GM18526 (cell line): ENCODE results near the gene LMF1.

Source experiments
- POLR2A ChIP-seq: IDR thresholded peaks from 3 replicates; pipeline ENCODE4 v1.6.1; 2011; ENCODE audit not compliant: insufficient read length; ENCODE audit errors: extremely low read depth

The LMF1 gene

DNA sequence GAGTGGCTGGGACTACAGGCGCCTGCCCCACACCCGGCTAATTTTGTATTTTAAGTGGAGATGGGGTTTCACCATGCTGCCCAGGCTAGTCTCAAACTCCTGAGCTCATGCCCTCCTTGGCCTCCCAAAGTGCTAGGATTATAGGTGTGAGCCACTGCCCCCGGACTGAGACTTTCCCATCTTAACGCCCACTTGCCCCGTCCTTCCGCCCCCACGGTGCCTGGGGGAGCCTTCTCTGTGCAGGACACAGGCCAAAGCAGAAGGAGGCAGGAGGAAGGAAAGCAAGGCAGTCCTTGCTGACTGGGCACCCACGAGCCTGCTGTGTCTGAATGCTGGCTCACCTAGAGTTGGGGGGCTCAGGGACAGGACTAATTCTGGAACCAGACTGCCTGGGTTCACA lies 152.7 kb downstream of the LMF1 start:
- TF ChIP-seq POLR2A, result no peak

DNA sequence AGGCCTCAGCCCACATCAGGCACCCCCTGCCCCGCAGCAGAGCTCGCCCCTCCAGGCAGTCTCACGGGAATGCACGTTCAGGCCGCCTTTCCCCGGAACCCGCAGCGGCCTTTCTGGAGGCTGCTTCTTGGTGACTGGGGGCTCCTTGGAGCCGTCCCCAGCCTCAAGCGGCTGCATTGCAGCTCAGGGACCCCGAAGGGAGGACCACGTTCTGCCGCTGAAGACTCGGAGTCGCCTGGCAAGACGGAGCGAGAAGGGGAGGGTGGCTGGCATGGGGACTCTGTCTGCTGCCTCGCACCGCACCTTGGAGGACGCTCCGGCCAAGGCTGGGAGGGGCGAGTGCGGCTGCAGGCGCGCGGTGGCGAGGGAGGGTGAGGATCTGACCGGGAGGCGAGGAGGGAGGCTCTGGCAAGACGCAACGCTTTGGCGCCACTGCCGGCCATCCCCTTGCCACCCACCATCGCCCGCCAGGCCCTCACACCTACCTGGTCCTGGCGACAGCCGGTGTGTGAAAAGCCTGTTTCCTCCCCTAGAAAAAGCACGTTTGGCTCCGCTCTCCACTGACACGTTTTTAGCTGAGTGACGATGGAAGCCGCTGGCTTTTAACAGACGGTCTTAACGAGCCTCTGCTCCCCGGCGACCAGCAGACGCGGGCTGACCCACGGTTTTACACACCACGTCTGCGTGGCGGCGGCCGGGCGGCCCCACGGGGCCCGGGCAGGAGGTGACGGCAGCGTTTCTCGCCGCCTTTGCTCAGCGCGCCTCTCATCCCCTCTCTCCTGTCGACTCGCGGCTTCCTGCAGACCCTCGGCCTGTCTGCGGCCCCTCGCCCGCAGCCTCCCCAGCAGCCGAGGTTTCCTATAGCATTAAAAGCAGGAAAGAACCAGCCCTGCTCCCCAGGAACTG lies 153.5 kb downstream of the LMF1 start:
- TF ChIP-seq POLR2A, result no peak

DNA sequence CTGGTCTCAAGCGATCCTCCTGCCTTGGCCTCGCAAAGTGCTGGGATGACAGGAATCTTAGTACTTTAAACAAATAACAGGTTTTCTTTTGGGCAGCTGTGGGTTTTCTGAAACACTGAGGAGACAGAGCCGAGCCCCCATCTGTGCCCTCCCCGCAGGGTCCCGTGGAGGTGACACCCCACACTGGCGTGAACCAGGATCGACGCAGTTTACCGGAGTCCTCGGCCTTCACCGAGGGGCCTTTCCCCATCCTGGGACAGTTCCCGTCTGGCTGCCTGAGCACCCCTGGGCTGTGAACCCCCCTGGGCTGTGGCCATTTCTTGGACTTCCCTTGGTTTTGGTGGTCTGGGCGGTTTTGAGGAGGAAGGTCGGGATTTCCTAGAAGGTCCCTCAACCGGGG lies 154.9 kb downstream of the LMF1 start:
- no peak for TF ChIP-seq POLR2A

DNA sequence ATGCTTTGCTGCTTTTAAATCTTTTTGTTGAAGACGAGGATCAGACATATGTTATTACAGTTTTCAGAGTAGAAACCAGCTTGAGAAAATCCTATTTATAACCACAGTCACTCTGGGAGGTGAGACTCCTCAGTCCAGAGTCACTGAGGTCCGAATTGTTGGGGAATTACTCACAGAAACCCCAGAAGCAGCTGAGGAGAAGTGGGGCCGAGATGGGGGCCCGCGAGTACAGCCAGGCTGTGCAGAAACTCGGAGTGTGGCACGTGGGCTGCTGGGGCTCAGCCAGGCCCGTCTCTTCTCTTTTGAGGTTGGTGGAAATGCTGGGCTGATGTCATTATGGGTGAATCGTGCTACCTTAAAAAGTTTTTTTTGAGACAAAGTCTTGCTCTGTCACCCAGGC lies 155.8 kb downstream of the LMF1 start:
- no peak for TF ChIP-seq POLR2A

DNA sequence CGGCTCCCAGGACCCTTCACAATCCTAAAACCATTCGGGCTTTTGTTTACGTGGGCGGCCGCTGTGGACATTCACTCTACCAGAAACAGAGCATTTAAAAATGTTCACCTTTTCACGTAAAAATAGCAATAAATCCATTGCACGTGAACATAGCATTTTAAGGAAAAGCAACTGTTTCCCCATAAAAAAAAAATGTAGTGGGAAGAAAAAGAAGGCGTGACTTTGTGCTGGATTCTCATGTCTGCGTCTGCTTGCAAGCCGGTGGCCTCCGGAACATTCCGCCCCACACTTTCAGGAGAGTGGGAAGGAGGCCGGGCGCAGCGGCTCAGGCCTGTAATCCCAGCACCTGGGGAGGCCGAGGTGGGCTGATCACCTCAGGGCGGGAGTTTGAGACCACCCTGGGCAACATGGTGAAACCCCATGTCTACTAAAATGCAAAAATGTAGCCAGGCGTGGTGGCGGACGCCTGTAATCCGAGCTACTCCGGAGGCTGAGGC lies 156.8 kb downstream of the LMF1 start:
- no peak for TF ChIP-seq POLR2A

DNA sequence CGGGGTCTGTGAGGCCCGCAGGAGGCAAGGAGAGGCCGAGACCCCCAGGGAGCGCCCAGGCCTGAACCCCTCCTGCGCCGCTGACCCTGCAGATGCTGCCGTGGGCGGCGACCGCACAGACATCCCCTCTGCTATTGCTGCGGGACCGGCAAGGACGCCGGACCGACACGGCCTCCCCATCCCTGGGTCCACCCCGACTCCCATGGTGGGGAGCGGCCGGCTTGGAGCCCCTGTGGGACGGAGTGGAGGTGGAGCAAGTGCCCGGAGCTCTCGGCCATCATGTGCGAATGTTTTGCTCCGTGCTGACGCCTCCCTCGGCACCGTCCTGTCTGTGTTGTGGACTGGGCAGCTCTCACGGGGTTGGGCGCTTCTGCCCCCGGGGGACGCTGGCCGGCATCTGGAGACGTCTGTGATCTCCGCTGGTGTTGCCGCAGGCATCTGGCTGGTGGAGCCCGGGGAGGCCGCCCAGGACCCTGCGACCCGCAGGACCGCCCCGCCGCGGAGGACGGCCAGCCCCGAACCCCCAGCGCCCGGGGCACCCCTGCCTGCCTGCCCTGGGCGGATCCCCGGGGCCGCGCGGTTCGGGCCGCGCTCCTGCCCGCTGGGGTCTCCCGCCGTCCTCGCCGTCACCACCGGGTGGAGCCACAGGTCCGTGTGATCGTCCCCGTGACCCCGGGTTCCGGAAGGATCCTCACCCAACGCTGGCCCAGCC lies 157.4 kb downstream of the LMF1 start:
- TF ChIP-seq POLR2A, result no peak

DNA sequence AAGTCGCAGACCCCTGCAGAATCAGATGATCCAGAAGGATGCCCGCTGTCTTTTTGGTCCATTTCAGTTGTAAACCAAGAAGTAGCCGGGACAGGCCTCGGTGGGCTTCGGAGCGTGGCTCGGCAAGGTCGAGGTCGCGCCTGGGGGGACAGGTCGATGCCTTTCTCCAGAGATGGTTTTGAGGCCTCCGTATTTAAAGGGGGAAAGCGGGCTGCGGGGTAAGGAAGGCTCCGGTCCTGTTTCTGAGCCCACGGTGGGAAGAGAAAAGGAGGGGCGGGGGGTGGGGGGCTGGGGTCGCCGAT lies 162.7 kb downstream of the LMF1 start:
- no peak for TF ChIP-seq POLR2A

DNA sequence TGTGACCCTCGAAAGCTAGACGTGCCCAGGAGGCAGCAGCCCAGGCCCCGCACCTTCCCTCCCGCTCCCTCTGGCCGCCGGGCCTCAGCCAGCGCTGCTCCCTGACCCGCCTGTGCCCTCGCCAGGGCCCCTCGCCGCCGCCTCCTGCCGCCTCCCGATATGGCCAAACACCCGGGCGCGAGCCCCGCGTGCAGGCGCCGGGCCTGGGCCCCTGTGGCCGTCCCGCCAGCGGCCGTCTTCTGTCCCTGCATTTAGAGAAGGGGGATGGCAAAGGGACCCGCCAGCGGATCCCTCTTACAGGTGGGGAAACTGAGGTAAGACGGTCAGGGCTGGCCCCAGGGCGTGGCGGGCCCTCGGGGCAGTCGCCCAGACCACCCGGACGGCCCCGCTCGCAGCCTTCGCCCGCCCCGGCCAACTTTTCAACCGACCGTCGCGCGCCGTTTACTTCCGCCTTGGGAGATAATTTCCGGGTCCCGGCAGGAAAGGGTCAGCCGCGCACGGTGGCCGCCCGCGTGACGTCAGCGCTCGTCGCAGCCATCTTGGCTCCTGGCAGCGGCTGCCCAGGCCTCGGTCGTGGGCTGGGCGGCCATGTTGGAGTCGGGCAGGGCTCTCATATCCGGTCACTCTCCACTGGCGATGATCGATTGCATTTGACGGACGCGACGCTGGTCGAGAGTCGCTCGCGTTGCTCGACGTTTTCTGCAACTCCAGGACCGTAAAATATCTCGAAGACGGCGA lies 163.3 kb downstream of the LMF1 start:
- peak; percentile 87 for TF ChIP-seq POLR2A

DNA sequence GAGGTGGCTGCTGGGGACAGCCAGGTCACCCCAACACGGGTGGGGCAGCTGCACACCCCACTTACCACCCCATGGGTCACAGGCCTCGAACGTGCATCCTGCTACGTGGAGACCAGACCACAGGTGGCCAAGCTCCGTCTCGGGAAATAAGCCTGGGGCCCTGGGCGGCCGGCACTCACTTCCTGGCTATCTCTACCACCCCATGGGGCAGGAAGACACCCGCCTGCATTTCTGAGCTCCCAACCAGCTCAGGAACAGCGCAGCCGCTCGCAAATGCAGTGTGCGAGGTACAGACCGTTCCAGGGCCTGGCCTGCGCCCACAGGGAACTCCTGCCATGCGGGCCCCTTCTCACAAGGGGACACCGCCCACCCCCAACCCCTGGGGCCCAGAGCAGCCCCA lies 165.3 kb downstream of the LMF1 start:
- TF ChIP-seq POLR2A, result no peak

DNA sequence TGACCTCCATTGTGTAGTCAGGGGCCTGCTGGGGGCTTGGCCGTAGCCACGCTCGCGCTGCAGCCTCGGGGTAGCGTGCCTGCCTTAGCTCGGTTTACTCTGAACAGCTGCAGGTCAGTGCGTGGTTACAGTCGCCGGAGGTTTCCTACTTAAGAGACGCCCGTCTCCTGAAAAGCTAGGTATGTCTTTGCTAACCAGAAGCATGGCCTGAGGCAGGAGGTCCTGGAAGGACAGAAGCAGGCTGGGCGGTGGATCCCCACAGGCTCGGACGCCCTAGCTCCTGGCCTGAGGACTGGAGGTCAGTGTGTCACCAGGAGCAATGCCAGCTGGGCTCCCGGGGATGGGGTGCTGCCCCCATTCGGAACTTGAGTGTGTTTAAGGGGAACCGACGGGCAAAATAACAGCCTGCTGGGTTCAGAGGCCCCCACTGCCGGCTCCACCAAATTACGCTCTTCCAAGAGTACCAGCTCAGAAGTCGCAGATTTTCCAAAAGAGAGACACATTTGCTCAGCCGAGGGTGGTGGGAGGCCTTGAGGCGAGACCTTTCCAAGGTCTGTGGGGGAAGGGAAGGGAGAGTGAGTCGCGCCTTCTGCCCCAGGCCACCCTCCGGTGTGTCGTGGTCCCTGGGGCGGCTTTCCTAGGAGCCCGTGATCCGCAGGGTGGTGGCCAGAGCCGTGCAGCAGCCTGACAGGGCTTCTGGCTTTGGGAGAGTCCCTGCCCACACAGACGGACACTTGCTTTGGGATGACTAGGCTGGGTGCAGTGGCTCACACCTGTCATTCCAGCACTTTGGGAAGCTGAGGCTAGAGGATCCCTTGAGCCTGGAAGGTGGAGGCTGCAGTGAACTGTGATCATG lies 166.4 kb downstream of the LMF1 start:
- no peak for TF ChIP-seq POLR2A

DNA sequence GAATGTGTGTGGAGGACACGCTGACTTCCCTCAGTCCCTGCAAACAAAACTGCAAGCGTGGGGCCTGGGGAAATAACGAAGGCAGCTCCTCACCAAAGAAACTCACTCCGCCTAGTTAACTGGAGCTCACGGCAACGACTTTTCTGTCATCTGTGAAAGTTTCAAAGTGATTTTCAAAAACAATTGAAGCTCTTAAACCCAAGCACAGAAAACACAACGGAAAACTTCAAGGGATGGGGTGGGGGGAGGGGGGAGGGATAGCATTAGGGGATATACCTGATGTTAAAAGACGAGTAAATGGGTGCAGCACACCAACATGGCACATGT lies 167.1 kb downstream of the LMF1 start:
- TF ChIP-seq POLR2A, result no peak
